T-cell (primary cell): ENCODE data around the gene AP1S1. TPM values are rescaled to one million over a fixed set of nuclear protein-coding genes. Genes with fewer than 3 reads are reported as not detected.

ENCODE experiments used
- ATAC-seq, 4 experiments: fragments of 200-7000 bp in 3 of 4; fragments of 150-1000 bp in 1 of 4; cut with Tn5 transposase; replicated peaks in 1 of 4; 1 replicate in 3 of 4; 2 replicates in 1 of 4; pipeline ENCODE4 v1.10.0; 2021; ENCODE audit warnings: moderate library complexity in 3 of 4, mild to moderate bottlenecking in 2 of 4, moderate number of reproducible peaks in 1 of 4
- CTCF ChIA-PET, 2 donors: fragments of 300-600 bp; sonication (Branson Sonifier 250); formaldehyde crosslinking; loops; one replicate each; lab custom pipeline; 2022; ENCODE audit warnings: antibody characterized with exemption in 2 of 2; lab: Charles Lee
- POLR2A ChIA-PET, 2 donors: fragments of 300-600 bp; sonication (Branson Sonifier 250); formaldehyde crosslinking; loops; one replicate each; lab custom pipeline; 2022; ENCODE audit warnings: antibody characterized with exemption in 2 of 2; lab: Charles Lee
- DNase-seq, 35 experiments: peaks; one replicate each; pipeline versions ENCODE4 v3.0.0 to v3.0.0-alpha.2; 2013 to 2023
- H3K27ac ChIP-seq: one replicate; pipeline ENCODE4 v1.5.1; 2013; ENCODE audit warnings: low read length
- H3K27me3 ChIP-seq, 2 experiments: replicated peaks in 1 of 2; 1 replicate in 1 of 2; 2 replicates in 1 of 2; pipeline versions ENCODE4 v1.6.1 to v1.7.0; 2013; ENCODE audit warnings: low read length in 1 of 2, mixed read lengths in 1 of 2; ENCODE audit not compliant: control insufficient read depth in 2 of 2, insufficient read depth in 2 of 2; ENCODE audit errors: extremely low read depth in 1 of 2
- H3K36me3 ChIP-seq, 2 donors: 1 replicate in 1 of 2; 2 replicates in 1 of 2; pipeline versions ENCODE4 v1.6.1 to v1.7.0; 2013; ENCODE audit warnings: low read length in 1 of 2; ENCODE audit not compliant: control insufficient read depth in 2 of 2, insufficient read depth in 1 of 2; ENCODE audit errors: extremely low read depth in 1 of 2
- H3K4me1 ChIP-seq, 2 experiments: 1 replicate in 1 of 2; 2 replicates in 1 of 2; pipeline versions ENCODE4 v1.6.1 to v1.7.0; 2013; ENCODE audit warnings: low read length in 2 of 2, mixed read lengths in 1 of 2; ENCODE audit not compliant: insufficient read depth in 2 of 2, control insufficient read depth in 1 of 2; ENCODE audit errors: extremely low read depth in 1 of 2
- H3K4me3 ChIP-seq, 2 donors: 1 replicate in 1 of 2; 2 replicates in 1 of 2; pipeline versions ENCODE4 v1.5.1 to v1.7.0; 2013; ENCODE audit warnings: mild to moderate bottlenecking in 2 of 2, low read length in 1 of 2, moderate library complexity in 1 of 2; ENCODE audit not compliant: control insufficient read depth in 1 of 2; ENCODE audit errors: extremely low read depth in 1 of 2
- H3K9me3 ChIP-seq: 2 replicates; pipeline ENCODE4 v1.7.0; 2013
- H3K27ac Mint-ChIP-seq, 2 donors: one replicate each; pipeline ENCODE4 v1.8.0; 2020 to 2021; ENCODE audit warnings: mild to moderate bottlenecking in 2 of 2, mixed read lengths in 2 of 2
- H3K27me3 Mint-ChIP-seq, 2 donors: one replicate each; pipeline ENCODE4 v1.8.0; 2021 to 2022; ENCODE audit warnings: mixed read lengths in 2 of 2
- H3K36me3 Mint-ChIP-seq: one replicate; pipeline ENCODE4 v1.8.0; 2021; ENCODE audit warnings: mixed read lengths
- H3K4me1 Mint-ChIP-seq, 3 donors: one replicate each; pipeline ENCODE4 v1.8.0; 2020 to 2022; ENCODE audit warnings: mixed read lengths in 3 of 3, mild to moderate bottlenecking in 1 of 3
- H3K4me3 Mint-ChIP-seq, 3 donors: one replicate each; pipeline ENCODE4 v1.8.0; 2020 to 2022; ENCODE audit warnings: mild to moderate bottlenecking in 3 of 3, mixed read lengths in 3 of 3, moderate library complexity in 3 of 3
- H3K9me3 Mint-ChIP-seq, 3 donors: one replicate each; pipeline ENCODE4 v1.8.0; 2020 to 2022; ENCODE audit warnings: mixed read lengths in 3 of 3
- WGBS: methylation state at CpG from one replicate; pipeline ENCODE4 v1.1.5; 2013; ENCODE audit warnings: missing lambda C conversion rate; ENCODE audit not compliant: insufficient coverage; 5-methylcytosine and 5-hydroxymethylcytosine counted together
- total RNA-seq, 35 experiments: library from RNA in 6 of 35; stranded (reverse) in 6 of 35; fragments of 120-200 nt in 1 of 35; gene quantifications; one replicate each; pipeline versions ENCODE4 v1.2.1 to v1.2.4 and lab custom pipeline; 2013 to 2026

The AP1S1 gene
- total RNA-seq, 5 donors from 2014 or later (not counting 1 experiment from before 2014, with no cell fraction given): 8.1 to 16.7 (median 14.4) TPM

DNA sequence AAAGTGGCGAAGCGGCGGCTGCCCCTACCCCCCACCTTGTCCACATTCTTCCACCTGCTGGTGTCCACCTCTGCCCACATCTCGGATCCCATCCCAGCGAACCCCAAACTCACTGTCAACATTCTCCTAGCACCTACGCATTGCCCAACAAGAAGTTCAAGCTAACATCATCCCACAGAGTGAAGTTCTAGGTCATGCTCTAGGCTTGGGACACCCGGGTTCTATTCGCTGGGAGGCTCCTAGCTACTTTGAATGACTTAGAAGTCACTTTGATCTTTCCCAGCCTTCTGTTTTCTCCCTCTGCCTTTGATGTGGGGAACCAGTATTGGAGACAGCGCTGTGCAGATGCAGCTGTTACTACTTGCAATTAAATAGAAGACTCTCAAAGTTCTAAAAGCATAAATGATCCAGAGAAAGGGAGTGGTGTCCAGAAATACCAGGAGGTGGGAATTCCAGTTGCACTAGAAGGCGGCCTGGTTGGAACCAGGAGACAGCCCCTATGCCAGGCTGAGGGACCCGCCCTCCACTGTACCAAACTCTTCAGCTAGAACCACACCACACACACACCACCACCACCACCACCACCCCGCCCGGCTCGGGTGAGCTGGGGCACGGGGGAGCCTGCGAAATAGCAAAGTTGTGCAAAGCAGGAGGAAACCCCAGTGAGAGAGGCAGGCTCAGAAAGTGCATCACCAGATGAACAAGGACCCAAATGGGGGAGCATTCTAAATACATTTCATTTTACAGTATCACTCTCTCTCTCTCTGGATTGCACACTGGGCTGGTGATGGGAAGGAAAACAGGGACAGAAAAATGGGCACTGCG, 16.6 kb downstream of the AP1S1 start:
- 2% methylated on average over 10 of the region's 17 CpGs for WGBS
- Histone ChIP-seq H3K27ac (no peak overlapping the region), H3K36me3 (no peaks in the 10 kb centered on the region), H3K4me3 (peak overlapping the region in 1 of 2 donors; percentile 41), H3K9me3 (no peaks in the 10 kb centered on the region), H3K4me1 (peaks cover 30 to 72% of the 10 kb centered on the region in 2 experiments), H3K27me3 (peaks cover 15 to 99% of the 10 kb centered on the region in 2 experiments)
- ATAC-seq (peak in 1 of 4 experiments; percentile 67), DNase-seq (peak in 10 of 35 experiments; percentile 20 to 54 (median 42))
- no peaks in the 10 kb centered on the region for H3K9me3 Mint-ChIP-seq
- no peaks in the 10 kb centered on the region for H3K36me3 Mint-ChIP-seq
- H3K27me3 Mint-ChIP-seq: peaks cover 75 to 84% of the 10 kb centered on the region in 2 donors
- H3K27ac Mint-ChIP-seq: no peak overlapping the region
- H3K4me1 Mint-ChIP-seq: peaks cover 64 to 81% (median 77%) of the 10 kb centered on the region in 3 donors
- CTCF ChIA-PET: interaction anchor here (1.0 to 2.3 kb wide), 4 partner anchors 20 to 47 kb away, joined by 3 to 27 read pairs (median 5); partner anchors contain the start of gene ZNHIT1 (in 1 of the 2)
- H3K4me3 Mint-ChIP-seq: peak overlapping the region; percentile 3 to 74 (median 52)
- POLR2A ChIA-PET: no interaction called here

DNA sequence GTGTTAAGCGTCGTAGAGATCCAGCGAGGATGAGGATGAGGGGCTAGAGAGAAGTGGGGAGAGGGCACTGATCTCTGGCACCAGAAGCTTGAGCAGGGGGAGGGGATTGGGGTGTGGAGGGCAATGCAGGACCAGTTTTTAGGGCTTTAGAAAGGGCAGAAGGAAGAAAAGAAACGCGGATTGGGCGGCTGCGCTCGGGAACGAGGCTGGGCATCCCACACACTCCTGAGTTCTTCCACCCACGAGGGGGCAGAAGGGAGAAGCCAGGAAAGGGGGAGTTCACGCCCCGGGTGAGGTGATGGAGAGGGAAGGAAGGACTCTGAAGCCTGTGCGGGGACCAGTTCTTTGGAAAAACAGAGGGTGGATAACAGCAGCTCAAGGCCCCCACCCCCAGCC, 17.2 kb downstream of the AP1S1 start:
- Histone ChIP-seq H3K27ac (no peak overlapping the region), H3K27me3 (peaks cover 15 to 99% of the 10 kb centered on the region in 2 experiments), H3K4me3 (peak overlapping the region in 1 of 2 donors; percentile 17), H3K36me3 (no peaks in the 10 kb centered on the region), H3K4me1 (peaks cover 29 to 66% of the 10 kb centered on the region in 2 experiments), H3K9me3 (no peaks in the 10 kb centered on the region)
- peaks cover 59 to 74% (median 72%) of the 10 kb centered on the region in 3 donors for H3K4me1 Mint-ChIP-seq
- H3K27me3 Mint-ChIP-seq: peaks cover 73 to 86% of the 10 kb centered on the region in 2 donors
- H3K27ac Mint-ChIP-seq: peak overlapping the region in 1 of 2 donors; percentile 63
- ATAC-seq (no peak), DNase-seq (no peak)
- POLR2A ChIA-PET: no interaction called here
- H3K9me3 Mint-ChIP-seq: no peaks in the 10 kb centered on the region
- WGBS: 13% methylated on average over 2 of the region's 13 CpGs
- peak overlapping the region in 2 of 3 donors; percentile 3 to 74 for H3K4me3 Mint-ChIP-seq
- no peaks in the 10 kb centered on the region for H3K36me3 Mint-ChIP-seq
- CTCF ChIA-PET: interaction anchor here (1.3 to 2.3 kb wide), 3 partner anchors 27 to 46 kb away, joined by 3 to 27 read pairs (median 6); partner anchors contain the start of gene ZNHIT1 (in 1 of the 2)

DNA sequence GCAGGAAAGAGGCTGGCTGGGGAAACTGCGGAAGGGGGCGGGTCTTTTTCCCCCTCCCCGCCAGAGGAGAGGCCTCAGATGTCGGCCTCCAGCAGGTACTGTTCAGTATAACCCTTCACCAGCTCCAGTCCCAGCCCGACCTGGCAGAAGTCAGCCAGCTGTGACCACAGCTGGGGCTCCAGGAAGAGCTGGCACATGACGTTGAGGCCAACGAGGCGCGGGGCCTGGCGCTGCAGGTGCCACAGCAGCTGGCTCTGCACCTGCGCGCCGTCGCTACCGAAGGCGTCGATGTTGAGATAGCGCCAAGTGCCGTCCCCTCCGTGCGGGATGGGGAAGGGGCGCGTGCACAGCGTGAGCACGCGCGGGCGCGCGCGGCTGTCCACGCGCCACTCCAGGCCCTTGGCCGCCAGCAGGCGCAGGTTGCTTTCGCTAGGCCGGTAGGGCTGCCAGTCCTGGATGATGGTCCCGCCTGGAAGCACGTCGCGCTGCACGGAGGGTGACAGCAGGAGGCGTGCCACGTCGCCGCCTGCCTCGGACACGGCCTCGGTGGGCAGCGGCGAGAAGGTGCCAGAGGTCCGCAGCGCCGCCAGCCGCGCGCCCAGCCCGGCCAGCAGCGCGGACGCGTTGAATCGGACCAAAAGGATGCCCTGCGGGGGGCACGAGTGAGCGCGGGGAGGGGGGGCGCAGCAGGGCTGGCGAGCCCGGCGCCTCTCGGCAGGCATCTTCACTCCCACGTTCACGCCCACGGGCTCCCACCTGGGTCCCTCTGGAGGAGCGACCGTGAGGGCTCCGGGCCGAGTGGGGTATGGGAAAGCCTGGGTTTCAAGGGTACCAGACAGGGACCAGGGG, 18.0 kb downstream of the AP1S1 start:
- peaks cover 54 to 68% (median 66%) of the 10 kb centered on the region in 3 donors for H3K4me1 Mint-ChIP-seq
- ATAC-seq: peak in 1 of 4 experiments; percentile 23
- no peak overlapping the region for H3K27ac Mint-ChIP-seq
- H3K4me3 Mint-ChIP-seq: peak overlapping the region in 1 of 3 donors; percentile 74
- H3K9me3 Mint-ChIP-seq: no peaks in the 10 kb centered on the region
- no peaks in the 10 kb centered on the region for H3K36me3 Mint-ChIP-seq
- WGBS: 6% methylated on average over 71 of the region's 79 CpGs
- Histone ChIP-seq H3K4me1 (peaks cover 25 to 58% of the 10 kb centered on the region in 2 experiments), H3K27me3 (peaks cover 15 to 95% of the 10 kb centered on the region in 2 experiments), H3K36me3 (no peaks in the 10 kb centered on the region), H3K27ac (no peak overlapping the region), H3K9me3 (no peaks in the 10 kb centered on the region), H3K4me3 (peak overlapping the region in 1 of 2 donors; percentile 48)
- ChIA-PET CTCF (interaction anchor here (1.7 to 2.3 kb wide), 2 partner anchors 28 kb away, joined by 6 to 27 read pairs; no protein-coding TSS in a partner anchor), POLR2A (no interaction called here)
- peaks cover 76 to 87% of the 10 kb centered on the region in 2 donors for H3K27me3 Mint-ChIP-seq
- DNase-seq: peak in 1 of 35 experiments; percentile 42

DNA sequence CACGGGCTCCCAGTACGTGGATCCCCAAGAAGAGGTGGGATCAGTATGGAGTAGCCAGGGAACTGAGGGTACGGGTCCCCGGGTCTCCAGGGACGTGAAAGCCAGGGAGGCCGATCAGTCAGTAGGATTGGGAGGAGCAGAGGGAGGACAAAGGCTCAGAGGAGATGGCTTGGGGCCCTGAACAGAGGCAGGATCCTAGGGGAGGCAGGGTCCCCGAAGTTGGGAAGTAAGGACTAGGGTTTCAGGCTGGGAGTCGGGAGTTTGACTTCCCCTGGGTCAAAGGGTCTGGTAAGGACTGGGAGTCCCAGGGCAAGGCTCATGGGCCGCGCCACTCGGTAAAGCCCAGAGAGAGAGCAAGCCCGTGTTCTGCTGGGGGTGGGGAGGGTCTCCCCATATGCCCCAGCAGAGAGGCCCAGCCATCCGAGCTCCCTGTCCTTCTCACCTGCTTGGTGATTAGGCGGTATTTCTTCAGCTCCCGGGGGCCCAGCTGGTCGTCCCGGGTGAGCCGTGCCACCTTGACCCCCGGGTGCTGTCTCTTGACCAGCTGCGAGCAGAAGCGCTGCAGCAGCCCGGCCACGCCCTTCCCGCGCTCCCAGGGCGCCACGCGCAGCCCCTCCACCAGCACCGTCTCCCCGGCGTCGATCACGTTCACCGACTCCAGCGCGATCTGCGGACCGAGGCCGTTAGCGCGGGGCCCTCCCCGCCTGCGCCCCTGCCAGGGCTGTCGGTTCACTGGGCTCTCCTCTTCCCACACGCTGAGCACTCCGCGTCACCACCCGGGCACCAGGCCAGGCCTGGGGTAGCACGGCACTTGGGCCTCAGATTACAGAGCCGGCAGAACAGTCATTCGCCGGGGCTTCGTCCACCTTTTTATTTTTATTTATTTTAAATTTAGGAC, 18.8 kb downstream of the AP1S1 start:
- Mint-ChIP-seq H3K4me3 (peak overlapping the region in 1 of 3 donors; percentile 74), H3K27me3 (peaks cover 75 to 87% of the 10 kb centered on the region in 2 donors), H3K27ac (no peak overlapping the region), H3K36me3 (no peaks in the 10 kb centered on the region), H3K9me3 (no peaks in the 10 kb centered on the region), H3K4me1 (peaks cover 54 to 63% (median 59%) of the 10 kb centered on the region in 3 donors)
- Histone ChIP-seq H3K4me1 (peaks cover 25 to 56% of the 10 kb centered on the region in 2 experiments), H3K9me3 (no peaks in the 10 kb centered on the region), H3K27ac (no peak overlapping the region), H3K27me3 (peaks cover 12 to 95% of the 10 kb centered on the region in 2 experiments), H3K4me3 (peak overlapping the region in 1 of 2 donors; percentile 48), H3K36me3 (no peaks in the 10 kb centered on the region)
- POLR2A ChIA-PET: no interaction called here
- ATAC-seq: no peak
- no peak for DNase-seq
- 6% methylated on average over 49 of the region's 53 CpGs for WGBS
- CTCF ChIA-PET: interaction anchor here in 1 of 2 donors (1.4 to 1.6 kb wide), 3 partner anchors 19 to 71 kb away, joined by 4 to 17 read pairs (median 6); partner anchors contain the start of gene FIS1

DNA sequence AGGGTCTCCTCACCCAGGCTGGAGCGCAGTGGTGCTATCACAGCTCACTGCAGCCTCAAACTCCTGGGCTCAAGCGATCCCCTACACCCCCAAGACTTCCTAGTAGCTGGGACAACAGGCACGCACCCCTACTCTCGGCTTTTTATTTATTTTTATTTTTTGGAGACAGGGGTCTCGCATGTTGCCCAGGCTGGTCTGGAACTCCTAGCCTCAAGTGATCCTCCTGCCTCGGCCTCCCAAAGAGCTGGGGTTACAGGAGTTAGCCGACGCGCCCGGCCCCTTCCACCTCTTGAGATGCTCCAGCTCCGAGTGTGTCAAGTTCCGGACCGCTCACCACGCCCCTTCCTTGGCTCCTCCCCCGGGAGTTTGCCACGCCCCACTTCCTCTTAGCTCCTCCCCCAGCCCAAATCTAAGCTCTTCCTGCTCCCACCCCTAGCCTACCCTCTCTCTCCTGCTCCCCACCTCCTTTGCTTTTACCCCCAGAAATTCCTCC, 19.5 kb downstream of the AP1S1 start:
- ChIA-PET CTCF (interaction anchor here in 1 of 2 donors (0.6 to 1.6 kb wide), 4 partner anchors 19 to 70 kb away, joined by 3 to 17 read pairs (median 5); partner anchors contain the start of gene FIS1), POLR2A (no interaction called here)
- peaks cover 50 to 58% (median 54%) of the 10 kb centered on the region in 3 donors for H3K4me1 Mint-ChIP-seq
- H3K9me3 Mint-ChIP-seq: no peaks in the 10 kb centered on the region
- 4% methylated on average over 12 of the region's 16 CpGs for WGBS
- ATAC-seq (peak; percentile 61 to 70 (median 64)), DNase-seq (peak in 34 of 35 experiments; percentile 27 to 76 (median 53))
- Histone ChIP-seq H3K9me3 (no peaks in the 10 kb centered on the region), H3K27me3 (peaks cover 11 to 95% of the 10 kb centered on the region in 2 experiments), H3K36me3 (no peaks in the 10 kb centered on the region), H3K4me1 (peaks cover 25 to 56% of the 10 kb centered on the region in 2 experiments), H3K4me3 (peak overlapping the region in 1 of 2 donors; percentile 29), H3K27ac (no peak overlapping the region)
- peak overlapping the region in 2 of 3 donors; percentile 9 to 74 for H3K4me3 Mint-ChIP-seq
- H3K27me3 Mint-ChIP-seq: peaks cover 70 to 85% of the 10 kb centered on the region in 2 donors
- no peak overlapping the region for H3K27ac Mint-ChIP-seq
- no peaks in the 10 kb centered on the region for H3K36me3 Mint-ChIP-seq
